DOHH2 (cell line): ENCODE results near the gene PTPN3.

Experiments used
- CTCF ChIP-seq: fragments of 200-600 bp; sonication (generic); IDR thresholded peaks from one replicate; pipeline ENCODE4 v1.5.1; 2014; ENCODE audit warnings: antibody characterized with exemption, mild to moderate bottlenecking, low read depth, low read length; ENCODE audit not compliant: poor library complexity, severe bottlenecking
- EZH2phosphoT487 ChIP-seq: fragments of 200-600 bp; sonication (generic); IDR thresholded peaks from 2 replicates; pipeline ENCODE4 v1.6.1; 2017; ENCODE audit warnings: borderline replicate concordance, mild to moderate bottlenecking, antibody characterized with exemption, low read length, moderate library complexity, mixed read lengths

DNA sequence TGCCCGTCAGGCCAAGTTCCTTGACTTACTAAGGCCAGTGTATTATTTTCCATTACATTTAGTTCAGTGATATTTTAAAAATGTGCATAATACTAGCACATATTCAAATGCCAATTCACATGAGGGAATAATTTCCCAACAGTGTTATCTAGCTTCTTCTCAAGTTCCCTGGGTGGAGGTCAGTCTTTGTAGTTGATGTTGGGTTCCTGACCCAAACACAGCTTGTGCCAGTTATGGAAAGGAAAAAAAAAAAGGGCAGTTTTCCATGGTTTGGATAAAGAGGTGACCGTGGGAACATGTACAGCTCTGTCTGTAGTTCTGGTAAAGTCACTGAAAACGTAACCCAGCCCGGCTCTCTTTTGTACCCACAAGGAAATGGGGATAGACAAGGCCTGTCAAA, 11.5 kb upstream of the PTPN3 start:
- TF ChIP-seq CTCF (no peak), EZH2phosphoT487 (no peak)
